ENCODE results near the gene MSI2. TPM values are rescaled to one million over a fixed set of nuclear protein-coding genes. Genes with fewer than 3 reads are reported as not detected.
"Not testable (repeated sequence)": the region's sequence is repeated elsewhere in the genome, so short reads cannot be mapped to it uniquely, and the experiment has no call there.

The MSI2 gene
- total RNA-seq: 178 TPM in 2 replicates

DNA sequence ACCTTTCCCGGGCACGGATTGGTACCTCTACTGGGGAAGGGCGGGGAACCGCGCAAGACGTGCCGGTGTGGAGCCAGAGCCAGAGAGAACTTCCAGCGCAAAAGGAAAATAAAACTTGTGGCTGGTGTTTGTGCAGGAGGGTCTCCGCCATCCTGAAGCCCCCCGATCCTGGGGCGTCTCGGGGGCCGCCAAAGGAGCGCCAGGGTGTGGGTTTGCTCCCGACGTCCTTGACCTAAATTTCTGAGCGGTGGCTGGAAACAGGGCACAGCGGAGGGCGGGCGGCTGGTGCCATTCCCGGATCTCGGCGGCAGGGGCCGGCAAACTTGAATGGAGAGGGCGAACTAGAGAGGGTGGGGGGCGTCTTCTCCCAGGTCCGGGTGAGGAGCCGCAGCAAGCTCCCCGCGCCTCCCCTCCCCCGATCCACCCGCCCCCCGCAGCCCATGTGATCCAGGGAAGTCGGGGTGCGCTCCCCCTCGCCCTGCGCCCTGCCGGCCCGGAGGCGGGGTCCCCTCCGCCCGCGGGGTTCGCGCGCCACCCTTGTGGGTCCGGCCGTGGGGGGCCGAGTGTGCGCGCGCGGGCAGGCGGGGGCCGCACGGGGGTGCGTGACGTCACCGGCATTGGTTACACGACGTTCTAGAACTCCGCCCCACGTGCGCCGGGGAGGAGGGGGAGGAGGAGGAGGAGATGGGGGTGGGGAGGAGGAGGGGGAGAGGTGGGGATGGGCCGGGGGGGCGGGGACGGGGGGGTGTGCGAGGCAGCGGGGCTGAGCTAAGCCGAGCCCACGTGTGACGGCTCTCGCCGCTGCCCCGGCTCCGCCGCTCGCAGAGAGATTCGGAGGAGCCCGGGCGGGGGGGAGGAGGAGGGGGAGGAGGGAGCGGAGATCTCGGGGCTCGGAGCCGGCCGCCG is at the start of gene MSI2:
MSI2 (plus strand) TSS at position 748 of the 906 bp plus-strand sequence. CDS start 220 bp downstream, outside the sequence.
- intact Hi-C loops (cut with micrococcal nuclease): loop anchor here (1.0 to 10.0 kb wide), 13 partner anchors 101 to 1261 kb away; partner anchors contain the start of genes MRPS23, SCPEP1, SRSF1 and VEZF1

DNA sequence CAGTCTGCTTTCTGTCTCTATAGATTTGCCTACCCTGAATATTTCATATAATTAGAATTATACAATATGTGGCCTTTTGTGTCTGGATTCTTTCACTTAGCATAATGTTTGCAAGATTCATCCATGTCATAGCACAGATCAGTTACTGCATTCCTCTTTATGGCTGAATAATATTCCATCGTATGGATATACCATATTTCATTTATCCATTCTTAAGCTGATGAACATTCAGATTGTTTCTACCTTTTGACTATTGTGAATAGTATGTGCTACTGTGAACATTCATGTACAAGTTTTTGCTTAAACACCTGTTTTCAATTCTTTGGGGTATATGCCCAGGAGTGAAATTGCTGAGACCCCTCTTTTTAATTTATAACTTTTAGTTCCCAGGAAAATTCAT is 49.4 kb upstream of the MSI2 start:
- intact Hi-C loops (cut with micrococcal nuclease): no loop called here

DNA sequence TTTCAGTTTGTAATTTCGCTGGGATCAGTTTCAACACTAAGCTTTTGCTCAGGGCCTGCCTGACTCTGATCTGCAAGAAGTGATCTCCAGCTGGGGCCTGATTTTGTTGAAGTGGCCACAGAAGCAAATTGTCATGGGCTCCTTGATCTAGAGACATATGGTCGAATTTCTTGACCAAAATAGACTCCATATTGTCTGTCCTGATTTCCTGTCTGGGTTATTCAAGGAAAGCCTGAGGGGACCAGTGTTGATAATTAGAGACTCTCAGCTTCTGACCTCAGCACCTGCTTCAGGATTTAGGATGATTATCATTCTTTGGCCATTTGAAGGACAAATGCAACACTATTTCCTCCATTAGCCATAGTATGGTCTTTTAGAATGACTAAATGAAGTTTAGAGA is 48.9 kb upstream of the MSI2 start:
- intact Hi-C loops (cut with micrococcal nuclease): no loop called here

DNA sequence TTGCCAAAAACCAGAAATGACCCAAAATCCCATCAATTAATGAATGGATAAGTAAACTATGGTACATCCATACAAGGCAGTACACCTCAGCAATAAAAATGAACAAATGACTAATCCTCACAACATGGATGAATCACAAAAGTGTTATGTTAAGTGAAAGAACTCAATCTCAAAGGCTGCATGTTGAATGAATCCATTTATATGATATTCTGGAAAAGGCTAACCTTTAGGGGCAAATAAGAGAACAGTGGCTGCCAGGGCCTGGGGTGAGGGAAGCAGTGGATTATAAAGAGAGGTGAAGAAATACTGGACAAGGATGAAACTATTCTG is 46.1 kb upstream of the MSI2 start:
- intact Hi-C loops (cut with micrococcal nuclease): no loop called here

DNA sequence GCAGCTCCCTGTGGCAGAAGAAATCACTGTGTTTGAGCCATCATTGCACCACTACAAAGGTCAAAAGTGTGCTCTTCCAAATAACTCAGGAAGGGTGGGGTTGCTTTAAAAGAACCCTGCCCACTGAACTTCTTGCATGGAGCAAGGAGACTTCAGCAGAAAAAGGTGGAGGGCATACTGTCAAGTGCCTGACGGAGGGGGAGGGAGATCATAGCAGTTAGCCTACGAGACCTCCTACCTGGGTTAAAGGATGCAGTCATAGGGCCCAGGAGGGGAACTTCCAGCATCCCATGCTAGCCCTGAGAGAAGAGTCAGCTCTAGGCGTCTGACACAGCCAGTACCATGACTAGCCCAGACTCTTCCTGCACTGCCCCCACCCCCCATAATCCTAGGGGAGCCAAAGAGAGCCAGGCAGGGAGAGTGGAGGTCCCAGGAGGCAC is 45.3 kb upstream of the MSI2 start:
- intact Hi-C loops (cut with micrococcal nuclease): no loop called here

DNA sequence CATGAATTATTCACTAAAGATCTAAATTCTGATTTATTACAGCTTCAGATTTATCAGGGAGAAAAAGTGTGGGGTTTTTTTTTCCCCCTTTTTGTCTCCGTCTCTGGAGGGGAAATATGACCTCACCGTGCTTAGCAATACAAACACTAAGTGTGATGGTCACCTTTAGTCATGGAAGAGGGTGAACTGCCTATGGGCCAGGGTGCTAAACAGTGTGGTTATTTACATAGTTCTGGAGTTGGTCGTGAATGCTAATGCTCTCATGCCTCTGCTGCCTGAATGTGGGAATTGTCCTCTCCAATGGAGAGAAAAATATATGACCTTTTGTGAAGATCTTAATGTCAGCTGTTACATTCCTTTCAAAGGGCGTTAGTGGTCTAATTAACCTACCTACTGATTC is 44.8 kb upstream of the MSI2 start:
- intact Hi-C loops (cut with micrococcal nuclease): no loop called here

DNA sequence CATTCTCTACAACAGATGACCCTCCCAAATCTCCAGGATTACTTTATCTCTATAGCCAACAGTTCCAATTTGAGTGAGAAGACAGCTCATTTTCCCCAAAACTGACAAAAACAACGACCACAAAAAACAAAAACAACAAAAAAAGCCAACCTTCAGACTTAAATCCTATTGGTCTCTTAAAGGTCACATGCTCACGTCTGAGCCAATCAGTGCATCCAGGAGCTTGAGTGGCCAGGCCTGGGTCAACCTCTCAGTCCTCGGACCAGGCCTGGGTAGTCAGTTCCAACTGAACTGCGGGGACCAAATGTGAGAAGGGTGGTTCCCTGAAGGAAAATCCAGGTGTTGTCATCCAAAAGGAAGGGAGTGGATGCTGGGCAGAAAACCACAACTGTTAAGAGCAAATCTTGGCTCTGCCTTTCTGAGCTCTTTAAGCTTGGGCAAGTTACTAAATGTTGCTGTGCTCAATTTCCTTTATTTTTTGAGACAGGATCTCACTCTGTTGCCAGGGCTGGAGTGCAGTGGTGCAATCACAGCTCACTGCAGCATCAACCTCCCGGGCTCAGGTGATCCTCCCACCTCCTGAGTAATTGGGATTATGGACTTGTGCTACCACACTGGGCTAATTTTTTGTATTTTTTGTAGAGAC is 43.0 kb upstream of the MSI2 start:
- intact Hi-C loops (cut with micrococcal nuclease): no loop called here

DNA sequence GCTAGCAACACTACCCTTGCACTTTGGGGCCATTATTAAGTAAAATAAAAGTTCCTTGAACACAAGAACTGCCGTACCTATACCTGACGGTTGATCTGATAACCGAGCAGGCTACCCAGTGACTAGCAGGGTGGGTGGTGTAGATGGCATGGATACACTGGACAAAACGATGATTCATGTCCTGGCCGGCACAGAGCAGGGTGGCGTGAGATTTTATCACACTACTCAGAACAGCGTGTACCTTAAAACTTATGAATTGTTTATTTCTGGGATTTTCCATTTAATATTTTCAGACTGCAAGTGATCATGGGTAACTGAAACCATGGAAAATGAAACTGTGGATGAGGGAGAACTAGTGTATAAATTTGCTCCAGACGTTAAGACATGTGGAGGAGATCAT is 41.0 kb upstream of the MSI2 start:
- intact Hi-C loops (cut with micrococcal nuclease): no loop called here

DNA sequence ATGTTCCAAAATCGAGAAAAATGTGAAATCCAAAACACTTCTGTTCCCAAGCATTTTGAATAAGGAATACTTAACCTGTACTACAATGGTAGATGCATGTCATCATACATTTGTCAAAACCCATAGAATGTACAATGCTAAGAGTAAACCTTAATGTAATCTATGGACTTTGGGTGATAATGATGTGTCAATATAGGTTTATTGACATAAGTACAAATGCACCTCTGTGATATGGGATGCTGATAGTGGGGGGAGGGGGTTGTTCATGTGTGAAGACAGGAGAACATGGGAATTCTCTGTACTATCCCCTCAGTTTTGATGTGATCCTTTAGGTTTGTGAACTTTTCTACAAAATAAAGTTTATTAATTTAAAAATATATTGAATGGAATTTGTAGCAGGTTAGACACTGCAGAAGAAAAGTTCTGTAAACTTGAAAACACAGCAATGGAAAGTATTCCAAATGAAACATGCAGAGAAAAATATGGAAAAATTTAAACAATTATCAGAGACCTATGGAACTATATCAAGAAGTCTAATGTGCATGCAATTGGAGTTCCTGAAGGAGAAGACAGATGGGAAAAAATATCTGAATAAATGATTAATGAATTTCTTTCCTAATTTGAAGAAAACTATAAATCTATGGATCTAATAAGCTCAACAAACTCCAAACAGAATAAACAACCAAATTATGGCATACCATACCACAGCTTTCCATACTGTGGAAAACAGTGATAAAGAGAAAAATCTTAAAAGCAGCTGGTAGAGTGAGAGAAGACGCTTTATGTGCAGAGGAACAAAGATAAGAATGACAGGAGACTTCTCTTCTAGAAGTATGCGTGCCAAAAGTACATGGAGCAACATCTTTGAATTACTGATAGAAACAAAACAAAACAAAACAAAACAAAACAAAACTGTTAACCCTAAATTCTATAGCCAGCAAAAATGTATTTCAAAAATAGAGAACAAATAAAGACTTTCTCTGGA is 34.7 kb upstream of the MSI2 start:
- intact Hi-C loops (cut with micrococcal nuclease): no loop called here

DNA sequence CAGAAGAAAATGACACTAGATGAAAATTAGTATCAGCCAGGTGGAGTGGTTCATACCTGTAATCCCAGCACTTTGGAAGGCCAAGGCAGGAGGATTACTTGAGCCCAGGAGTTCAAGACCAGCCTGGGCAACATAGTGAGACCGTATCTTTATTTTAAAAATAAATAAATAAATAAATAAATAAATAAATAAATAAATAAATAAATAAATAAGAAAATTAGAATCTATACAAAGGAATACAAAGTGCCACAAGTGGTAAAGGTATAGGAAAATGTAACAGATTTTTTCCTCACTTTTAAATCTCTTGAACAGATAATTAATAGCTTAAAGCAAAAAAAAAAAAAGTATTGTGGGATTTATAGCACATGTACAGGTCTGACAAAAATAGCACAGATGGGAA is 33.9 kb upstream of the MSI2 start:
- intact Hi-C loops (cut with micrococcal nuclease): not testable (repeated sequence)

DNA sequence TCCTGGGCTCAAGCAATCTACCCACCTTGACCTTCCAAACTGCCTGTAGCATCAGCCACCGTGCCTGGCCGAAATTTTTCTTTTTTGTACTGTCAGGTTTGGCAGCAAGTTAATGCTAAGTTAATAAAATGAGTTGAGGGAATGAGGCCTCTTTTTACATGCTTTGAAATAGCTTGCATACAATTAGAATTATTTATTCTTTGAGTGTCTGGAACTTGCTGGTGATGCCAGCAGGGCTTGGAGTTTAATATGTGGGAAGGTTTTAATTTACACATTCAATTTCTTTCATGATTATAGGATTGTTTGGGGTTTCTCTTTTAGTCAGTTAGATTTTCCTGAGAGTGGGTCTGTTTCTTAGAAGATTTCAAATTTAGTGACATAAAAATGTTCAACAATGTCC is 31.2 kb upstream of the MSI2 start:
- intact Hi-C loops (cut with micrococcal nuclease): no loop called here

DNA sequence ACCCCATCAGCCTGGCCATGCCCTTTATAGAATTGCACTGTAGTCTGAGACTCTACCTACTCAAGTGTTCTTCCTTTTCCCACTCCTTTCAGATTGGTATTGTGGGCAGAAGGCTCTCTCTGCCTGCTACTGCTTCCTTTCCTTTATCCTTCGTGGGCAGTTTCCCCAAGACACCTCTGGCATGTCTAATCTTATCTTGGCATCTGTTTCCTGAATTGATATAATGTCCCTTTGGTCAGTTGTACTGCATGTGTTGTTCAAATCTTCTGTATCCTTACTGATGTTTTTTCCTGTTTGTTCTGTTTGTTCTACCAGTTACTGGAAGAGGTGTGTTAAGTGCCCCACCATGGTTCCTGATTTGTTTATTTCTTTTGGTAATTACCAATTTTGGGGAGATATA is 29.5 kb upstream of the MSI2 start:
- intact Hi-C loops (cut with micrococcal nuclease): no loop called here

DNA sequence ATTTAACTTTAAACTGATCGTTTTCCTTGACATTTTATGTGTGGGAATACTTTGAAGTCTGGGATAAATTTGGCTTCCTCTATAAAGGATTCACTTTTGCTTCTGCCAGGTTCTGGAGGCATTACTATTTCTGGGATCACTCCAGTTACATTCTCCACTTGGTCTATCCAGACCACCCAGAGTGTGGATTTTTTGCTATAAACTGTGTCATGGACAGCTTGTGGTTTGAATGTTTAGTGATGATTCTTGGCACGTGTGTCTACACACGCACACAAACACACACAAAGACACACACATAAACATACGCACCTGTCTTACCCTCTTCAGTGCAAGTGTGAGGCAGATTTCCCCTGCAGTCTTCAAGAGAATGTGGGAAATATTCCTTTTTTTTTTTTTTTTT is 27.4 kb upstream of the MSI2 start:
- intact Hi-C loops (cut with micrococcal nuclease): no loop called here

DNA sequence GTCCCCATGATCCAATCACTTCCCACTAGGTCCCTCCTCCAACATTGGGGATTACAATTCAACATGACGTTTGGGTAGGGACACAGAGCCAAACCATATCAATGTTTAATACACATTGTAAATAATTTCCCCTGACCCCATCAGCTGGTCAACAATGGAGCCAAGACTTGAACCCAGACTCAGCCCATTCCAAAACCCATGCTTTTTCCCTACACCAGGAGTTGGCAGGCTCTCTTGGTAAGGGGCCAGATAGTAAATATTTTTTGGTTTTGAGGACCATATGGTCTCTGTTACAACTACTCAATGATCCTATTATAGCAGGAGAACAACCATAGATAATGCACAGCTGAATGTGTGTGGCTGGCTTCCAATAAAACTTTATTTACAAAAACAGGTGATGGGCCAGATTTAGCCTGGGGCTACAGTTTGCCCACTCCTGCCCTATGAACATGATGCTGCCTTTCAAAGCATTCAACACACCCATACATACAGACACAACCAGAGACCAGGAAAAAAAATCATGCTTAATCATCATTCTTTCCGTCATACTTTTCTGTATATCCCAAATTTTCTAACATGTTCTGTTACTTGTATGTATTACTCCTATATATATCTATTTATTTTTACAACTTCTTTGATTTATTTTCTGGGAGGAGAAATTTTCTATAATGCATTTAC is 22.1 kb upstream of the MSI2 start:
- intact Hi-C loops (cut with micrococcal nuclease): no loop called here

DNA sequence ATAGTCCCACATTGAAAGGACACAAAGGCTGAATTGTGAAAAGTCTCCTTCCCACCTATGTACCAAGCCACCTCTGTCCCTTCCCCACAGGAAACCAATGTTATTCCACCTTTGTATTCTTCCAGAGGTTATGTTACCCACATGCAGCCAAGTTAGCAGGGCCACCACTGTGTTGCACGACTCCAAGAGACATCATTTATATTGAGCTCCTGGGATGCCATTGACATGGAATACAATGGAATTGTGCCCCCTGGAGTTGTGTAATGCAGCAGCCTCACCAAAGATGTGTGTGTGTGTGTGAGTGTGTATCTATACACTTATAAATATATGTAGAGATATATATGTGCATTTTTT is 21.6 kb upstream of the MSI2 start:
- intact Hi-C loops (cut with micrococcal nuclease): no loop called here

DNA sequence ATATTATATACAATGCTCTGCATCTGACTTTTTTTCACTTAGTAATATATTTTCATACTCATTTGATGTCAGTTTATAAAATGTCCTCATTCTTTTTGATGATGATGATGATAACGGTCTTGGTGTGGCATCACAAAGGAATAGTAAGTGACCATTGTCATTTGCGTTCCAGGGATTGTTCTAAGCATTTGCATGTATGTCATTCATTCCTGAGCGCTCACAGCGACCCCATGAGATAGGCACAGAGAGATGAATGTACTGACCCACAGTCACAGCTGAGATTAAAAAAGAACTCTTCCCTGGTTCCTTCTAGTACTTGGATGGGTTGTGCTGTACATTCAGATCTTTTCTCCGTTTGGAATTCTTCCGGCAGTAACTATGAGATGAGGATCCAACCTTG is 21.2 kb upstream of the MSI2 start:
- intact Hi-C loops (cut with micrococcal nuclease): no loop called here

DNA sequence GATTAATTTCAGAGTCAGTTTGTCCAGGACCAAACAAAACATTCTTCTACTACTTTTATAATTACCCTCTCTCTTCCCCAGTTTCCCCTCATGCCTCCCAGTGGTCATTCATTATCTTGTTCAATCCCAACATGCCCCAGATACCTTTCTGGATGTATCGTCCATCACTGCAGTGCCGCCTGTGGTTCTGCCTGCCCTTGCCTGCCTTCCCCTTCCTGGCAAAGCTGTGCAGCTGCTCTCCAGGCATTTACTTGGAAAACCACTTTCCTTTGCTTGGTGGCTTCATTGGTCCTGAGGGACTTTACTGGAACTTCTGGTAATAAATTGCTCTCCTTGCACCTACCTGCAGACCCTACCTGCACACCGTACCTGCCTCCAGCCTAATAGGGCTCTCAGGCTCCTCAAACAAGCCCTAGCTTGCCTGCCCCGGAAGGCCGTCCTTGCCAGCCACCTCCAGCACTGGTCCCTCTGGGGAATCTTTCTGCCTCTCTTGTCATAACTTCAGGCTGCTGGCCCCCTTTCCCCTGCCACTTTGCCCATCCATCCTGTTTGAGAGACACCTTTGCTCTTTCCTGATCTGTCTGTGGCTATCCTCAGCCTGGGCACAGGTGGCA is 19.5 kb upstream of the MSI2 start:
- intact Hi-C loops (cut with micrococcal nuclease): no loop called here

DNA sequence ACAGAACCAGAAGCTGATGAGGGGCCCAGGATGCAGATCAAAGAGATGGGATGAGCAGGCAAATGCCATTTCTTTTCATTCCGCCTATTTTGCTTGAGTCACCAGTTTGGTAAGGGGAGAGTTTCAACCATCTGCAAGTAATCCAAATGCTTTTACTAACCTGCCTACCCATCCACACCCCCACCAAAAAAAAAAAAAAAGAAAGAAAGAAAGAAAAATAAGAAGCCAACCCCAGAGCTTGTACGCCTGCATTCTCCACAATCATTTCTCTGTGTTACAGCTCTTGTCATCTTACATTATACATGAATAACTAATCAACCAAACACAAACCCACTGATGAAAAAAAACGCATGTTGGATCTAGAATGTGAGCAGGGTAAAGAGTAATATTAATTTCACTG is 15.7 kb upstream of the MSI2 start:
- intact Hi-C loops (cut with micrococcal nuclease): loop anchor here (5.0 kb wide), 2 partner anchors 297 to 362 kb away; no protein-coding TSS in a partner anchor

DNA sequence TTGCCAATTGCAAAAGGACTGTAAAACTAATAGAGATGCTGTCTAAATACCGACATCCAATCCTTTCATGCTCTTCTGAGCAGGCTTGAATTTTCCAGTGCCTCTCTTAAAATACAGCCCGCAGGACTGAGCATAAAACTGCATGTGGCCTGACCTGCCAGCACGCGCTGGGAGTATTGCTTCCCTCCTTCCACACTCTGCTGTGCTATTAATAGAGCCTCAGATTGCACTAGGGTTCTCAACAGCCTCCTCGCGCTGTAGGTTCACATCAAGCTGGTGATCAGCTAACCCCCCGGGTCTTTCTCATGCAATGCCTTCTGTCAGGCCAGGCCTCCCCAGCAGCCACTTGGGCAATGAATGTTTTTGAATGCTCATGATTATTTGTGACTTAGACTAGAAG is 14.2 kb upstream of the MSI2 start:
- intact Hi-C loops (cut with micrococcal nuclease): loop anchor here (5.0 kb wide), 2 partner anchors 295 to 360 kb away; no protein-coding TSS in a partner anchor

DNA sequence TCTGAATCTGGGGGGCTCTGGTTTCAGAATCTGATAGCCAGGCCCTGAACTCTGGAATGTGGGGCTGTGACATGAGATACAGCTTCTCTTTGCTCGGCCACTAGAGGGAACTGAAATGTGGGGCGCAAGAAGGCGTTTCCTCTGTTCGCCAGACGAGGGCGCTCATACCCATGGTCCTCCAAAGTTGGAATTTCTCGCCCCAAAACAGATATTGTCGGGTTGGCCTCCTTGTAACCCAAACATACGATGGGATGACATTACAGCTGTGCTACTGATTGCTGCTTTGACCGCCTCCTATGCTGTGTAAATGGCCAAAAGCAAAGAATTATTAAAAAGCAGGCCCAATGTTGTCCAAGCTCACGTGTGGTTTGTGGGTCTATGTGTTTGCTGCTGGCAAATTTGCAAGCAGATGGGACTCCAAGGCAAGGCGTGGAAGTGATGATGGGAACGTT is 13.1 kb upstream of the MSI2 start:
- intact Hi-C loops (cut with micrococcal nuclease): loop anchor here (1.0 to 5.0 kb wide), 11 partner anchors 14 to 590 kb away; no protein-coding TSS in a partner anchor

Data from T-helper 1 cell treated with Interleukin-12 subunit alpha and Interleukin-12 subunit beta and Interleukin-4 antibody, amounts not matched to agents 30 ng/mL and 1 ng/mL, for 36 hours (primary cell).